Liver (tissue), 9 donors: Measurements from ENCODE around the gene USP40. TPM values are rescaled to one million over a fixed set of nuclear protein-coding genes. Genes with fewer than 3 reads are reported as not detected.

Experiments used
- DNase-seq: peaks from one replicate; pipeline ENCODE4 v3.0.0-alpha.2; 2017; ENCODE audit warnings: low spot score
- H3K27ac ChIP-seq, 2 donors: one replicate each; pipeline ENCODE4 v1.7.0; 2013; ENCODE audit warnings: inconsistent platforms in 2 of 2, low read length in 2 of 2, control low read depth in 1 of 2, low read depth in 1 of 2, mild to moderate bottlenecking in 1 of 2
- H3K27me3 ChIP-seq, 4 donors: one replicate each; pipeline versions ENCODE4 v1.6.1 to v1.7.0; 2013; ENCODE audit warnings: low read length in 3 of 4, inconsistent platforms in 1 of 4, mild to moderate bottlenecking in 1 of 4, moderate library complexity in 1 of 4; ENCODE audit not compliant: control insufficient read depth in 4 of 4, insufficient read depth in 4 of 4
- H3K36me3 ChIP-seq, 4 donors: one replicate each; pipeline versions ENCODE4 v1.6.1 to v1.7.0; 2013; ENCODE audit warnings: low read length in 3 of 4, mild to moderate bottlenecking in 3 of 4, low read depth in 1 of 4, moderate library complexity in 1 of 4; ENCODE audit not compliant: control insufficient read depth in 4 of 4, insufficient read depth in 3 of 4
- H3K4me1 ChIP-seq, 4 donors: one replicate each; pipeline versions ENCODE4 v1.6.1 to v1.7.0; 2013; ENCODE audit warnings: low read length in 3 of 4, mild to moderate bottlenecking in 3 of 4, moderate library complexity in 1 of 4; ENCODE audit not compliant: control insufficient read depth in 4 of 4, insufficient read depth in 4 of 4
- H3K4me3 ChIP-seq, 3 donors: one replicate each; pipeline versions ENCODE4 v1.6.1 to v1.7.0; 2013; ENCODE audit warnings: low read length in 3 of 3, control low read depth in 1 of 3, low read depth in 1 of 3, mild to moderate bottlenecking in 1 of 3
- H3K9ac ChIP-seq, 2 donors: one replicate each; pipeline ENCODE4 v1.7.0; 2013; ENCODE audit warnings: low read length in 2 of 2, mild to moderate bottlenecking in 2 of 2, moderate library complexity in 2 of 2, control low read depth in 1 of 2, low read depth in 1 of 2
- H3K9me3 ChIP-seq, 4 donors: one replicate each; pipeline versions ENCODE4 v1.6.1 to v1.7.0; 2013; ENCODE audit warnings: low read length in 3 of 4; ENCODE audit not compliant: control insufficient read depth in 4 of 4
- CTCF ChIP-seq: fragments of 150-350 bp; IDR thresholded peaks from 2 replicates; pipeline ENCODE4 v1.5.1; 2017; ENCODE audit warnings: improper control_type of control experiment, low read depth, low read length; ENCODE audit not compliant: missing input control
- EGR1 ChIP-seq, 2 donors: IDR thresholded peaks; 2 replicates each; pipeline ENCODE4 v1.6.1; 2016 to 2018; ENCODE audit warnings: antibody characterized with exemption in 2 of 2, low read depth in 2 of 2
- FOXA1 ChIP-seq: IDR thresholded peaks from 2 replicates; pipeline ENCODE4 v1.6.1; 2016; ENCODE audit warnings: antibody characterized with exemption
- FOXA2 ChIP-seq: IDR thresholded peaks from 2 replicates; pipeline ENCODE4 v1.6.1; 2016; ENCODE audit warnings: antibody characterized with exemption
- GABPA ChIP-seq, 2 donors: IDR thresholded peaks in 1 of 2; conservative IDR thresholded peaks in 1 of 2; 2 replicates each; pipeline ENCODE4 v1.6.1; 2016; ENCODE audit warnings: antibody characterized with exemption in 2 of 2, mild to moderate bottlenecking in 1 of 2, moderate library complexity in 1 of 2
- HNF4G ChIP-seq: IDR thresholded peaks from 2 replicates; pipeline ENCODE4 v1.6.1; 2016; ENCODE audit warnings: antibody characterized with exemption
- JUND ChIP-seq, 2 donors: IDR thresholded peaks; 2 replicates each; pipeline ENCODE4 v1.6.1; 2016; ENCODE audit warnings: antibody characterized with exemption in 2 of 2
- NR2F2 ChIP-seq: IDR thresholded peaks from 2 replicates; pipeline ENCODE4 v1.6.1; 2016; ENCODE audit warnings: antibody characterized with exemption
- RXRA ChIP-seq, 2 donors: IDR thresholded peaks; 2 replicates each; pipeline ENCODE4 v1.6.1; 2017 to 2018; ENCODE audit warnings: antibody characterized with exemption in 2 of 2, mild to moderate bottlenecking in 1 of 2
- SP1 ChIP-seq: IDR thresholded peaks from 2 replicates; pipeline ENCODE4 v1.6.1; 2018; ENCODE audit warnings: antibody characterized with exemption, mild to moderate bottlenecking
- TAF1 ChIP-seq: conservative IDR thresholded peaks from 2 replicates; pipeline ENCODE4 v1.6.1; 2016; ENCODE audit warnings: antibody characterized with exemption, mild to moderate bottlenecking
- YY1 ChIP-seq: IDR thresholded peaks from 2 replicates; pipeline ENCODE4 v1.6.1; 2016; ENCODE audit warnings: antibody characterized with exemption, mild to moderate bottlenecking
- WGBS: extraction: QIAGEN DNeasy Blood & Tissue Kit; methylation state at CpG from one replicate; pipeline ENCODE4 v1.1.7; 2013; 5-methylcytosine and 5-hydroxymethylcytosine counted together
- polyA plus RNA-seq, 2 donors: library from polyadenylated mRNA; stranded (reverse) in 1 of 2; unstranded in 1 of 2; fragments of 200-250 nt in 1 of 2; fragments of >200 nt in 1 of 2; fragmentation: Nextera tagmentation in 1 of 2; extraction: Ambion mirVana in 1 of 2; gene quantifications; one replicate each; pipeline versions ENCODE4 v1.2.1 to v1.2.3, GENCODE V29; 2013 to 2015
- total RNA-seq, 2 donors: library from RNA; depleted of rRNA; stranded (reverse); fragments of >200 nt; gene quantifications; one replicate each; pipeline ENCODE4 v1.2.3, GENCODE V29; 2014
- TF ChIP-seq, protein P1 (sequence below): IDR thresholded peaks from 2 replicates; pipeline ENCODE4 v1.6.1; 2016; ENCODE audit warnings: antibody characterized with exemption, mild to moderate bottlenecking
- donor health status: healthy.
- donor health status: healthy.
- donor health status: healthy.
- donor health status: healthy.
- donor health status: healthy.

Gene USP40
- total and polyA plus RNA-seq, 4 donors, result 12.0 to 29.0 (median 17.1) TPM

GRCh38 chr2:233456934-233457333, 109.6 kb downstream of the USP40 start:
- no peaks in the 10 kb centered on the region for H3K9me3 ChIP-seq
- no peak overlapping the region for H3K9ac ChIP-seq
- no peak for DNase-seq
- no peaks in the 10 kb centered on the region for H3K4me1 ChIP-seq
- peaks cover 7 to 80% (median 49%) of the 10 kb centered on the region in 4 donors for H3K36me3 ChIP-seq
- no peak overlapping the region for H3K27ac ChIP-seq
- no peak overlapping the region for H3K4me3 ChIP-seq
- WGBS, result 97% methylated on average over 5 of the region's 5 CpGs
- no peak for TF ChIP-seq HNF4G
- TF ChIP-seq NR2F2, result no peak
- TF ChIP-seq YY1, result no peak
- TF ChIP-seq FOXA2, result no peak
- H3K27me3 ChIP-seq, result no peaks in the 10 kb centered on the region

- no peak for DNase-seq
- WGBS, result 97% methylated on average over 11 of the region's 11 CpGs
- Histone ChIP-seq H3K4me3 (no peak overlapping the region), H3K4me1 (no peaks in the 10 kb centered on the region), H3K27me3 (no peaks in the 10 kb centered on the region), H3K27ac (no peak overlapping the region), H3K9ac (no peak overlapping the region), H3K9me3 (no peaks in the 10 kb centered on the region), H3K36me3 (peaks cover 7 to 79% (median 50%) of the 10 kb centered on the region in 4 donors)
- TF ChIP-seq TAF1 (no peak), HNF4G (no peak), FOXA1 (no peak)
Measured at GRCh38 chr2:233456111-233456510, 110.5 kb downstream of the USP40 start.

DNA sequence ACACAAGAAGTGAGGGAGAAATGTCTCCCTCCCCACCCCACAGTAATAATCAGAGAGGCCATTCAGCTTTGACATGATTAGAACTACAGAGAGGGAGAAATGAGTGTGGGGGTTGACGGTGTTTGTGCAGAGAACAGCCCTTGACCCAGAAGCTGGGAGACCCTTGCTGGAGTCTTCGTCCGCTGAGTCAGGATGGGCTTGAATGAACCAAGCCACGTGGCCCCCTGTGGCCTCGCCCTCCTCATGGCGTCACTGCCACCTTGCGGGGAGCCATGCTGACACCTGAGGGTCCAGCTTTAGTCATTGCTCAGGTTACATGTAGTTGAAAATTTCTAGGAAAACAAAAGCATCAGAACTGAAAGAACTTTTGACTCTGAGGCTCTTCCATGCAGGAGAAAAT, 111.1 kb downstream of the USP40 start:
- no peak overlapping the region for H3K27ac ChIP-seq
- no peaks in the 10 kb centered on the region for H3K9me3 ChIP-seq
- H3K36me3 ChIP-seq, result peaks cover 11 to 82% (median 52%) of the 10 kb centered on the region in 4 donors
- TF ChIP-seq JUND (IDR thresholded peaks at IDR 0.05) (no peak), FOXA1 (no peak), CTCF (no peak), EGR1 (IDR thresholded peaks at IDR 0.05; ENCODE audit: low read depth in 2 of 2) (no peak), GABPA (IDR thresholded peaks at IDR 0.05 in 1 of 2, conservative IDR thresholded peaks at IDR 0.05 in 1 of 2) (no peak), SP1 (no peak), FOXA2 (no peak), YY1 (no peak), NR2F2 (no peak), TAF1 (no peak), RXRA (IDR thresholded peaks at IDR 0.05) (no peak), HNF4G (no peak)
- TF ChIP-seq, protein P1, sequence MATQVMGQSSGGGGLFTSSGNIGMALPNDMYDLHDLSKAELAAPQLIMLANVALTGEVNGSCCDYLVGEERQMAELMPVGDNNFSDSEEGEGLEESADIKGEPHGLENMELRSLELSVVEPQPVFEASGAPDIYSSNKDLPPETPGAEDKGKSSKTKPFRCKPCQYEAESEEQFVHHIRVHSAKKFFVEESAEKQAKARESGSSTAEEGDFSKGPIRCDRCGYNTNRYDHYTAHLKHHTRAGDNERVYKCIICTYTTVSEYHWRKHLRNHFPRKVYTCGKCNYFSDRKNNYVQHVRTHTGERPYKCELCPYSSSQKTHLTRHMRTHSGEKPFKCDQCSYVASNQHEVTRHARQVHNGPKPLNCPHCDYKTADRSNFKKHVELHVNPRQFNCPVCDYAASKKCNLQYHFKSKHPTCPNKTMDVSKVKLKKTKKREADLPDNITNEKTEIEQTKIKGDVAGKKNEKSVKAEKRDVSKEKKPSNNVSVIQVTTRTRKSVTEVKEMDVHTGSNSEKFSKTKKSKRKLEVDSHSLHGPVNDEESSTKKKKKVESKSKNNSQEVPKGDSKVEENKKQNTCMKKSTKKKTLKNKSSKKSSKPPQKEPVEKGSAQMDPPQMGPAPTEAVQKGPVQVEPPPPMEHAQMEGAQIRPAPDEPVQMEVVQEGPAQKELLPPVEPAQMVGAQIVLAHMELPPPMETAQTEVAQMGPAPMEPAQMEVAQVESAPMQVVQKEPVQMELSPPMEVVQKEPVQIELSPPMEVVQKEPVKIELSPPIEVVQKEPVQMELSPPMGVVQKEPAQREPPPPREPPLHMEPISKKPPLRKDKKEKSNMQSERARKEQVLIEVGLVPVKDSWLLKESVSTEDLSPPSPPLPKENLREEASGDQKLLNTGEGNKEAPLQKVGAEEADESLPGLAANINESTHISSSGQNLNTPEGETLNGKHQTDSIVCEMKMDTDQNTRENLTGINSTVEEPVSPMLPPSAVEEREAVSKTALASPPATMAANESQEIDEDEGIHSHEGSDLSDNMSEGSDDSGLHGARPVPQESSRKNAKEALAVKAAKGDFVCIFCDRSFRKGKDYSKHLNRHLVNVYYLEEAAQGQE, result no peak
- WGBS, result 98% methylated on average over 7 of the region's 7 CpGs
- no peaks in the 10 kb centered on the region for H3K27me3 ChIP-seq
- H3K9ac ChIP-seq, result no peak overlapping the region
- no peak for DNase-seq
- H3K4me3 ChIP-seq, result no peak overlapping the region
- H3K4me1 ChIP-seq, result no peaks in the 10 kb centered on the region
